Right lobe of liver (tissue), 6 donors: ENCODE measurements around the gene ERMP1. TPM values are rescaled to one million over a fixed set of nuclear protein-coding genes. Genes with fewer than 3 reads are reported as not detected.

ENCODE experiments used
- ATAC-seq, 4 donors: fragments of 200-7000 bp; cut with Tn5 transposase; one replicate each; pipeline ENCODE4 v1.9.1; 2020; ENCODE audit warnings: mild to moderate bottlenecking in 4 of 4, moderate library complexity in 4 of 4
- DNase-seq, 3 donors: peaks; one replicate each; pipeline ENCODE4 v3.0.0-alpha.2; 2020
- H3K27ac ChIP-seq, 3 donors: fragments of 200-600 bp; one replicate each; pipeline ENCODE4 v1.8.0; 2022
- H3K27me3 ChIP-seq, 2 donors: fragments of 200-600 bp; one replicate each; pipeline ENCODE4 v1.8.0; 2022
- H3K36me3 ChIP-seq, 4 donors: fragments of 200-600 bp; sonication (generic) in 1 of 4; one replicate each; pipeline versions ENCODE4 v1.5.1 to v1.8.0; 2017 to 2022; ENCODE audit warnings: control low read depth in 1 of 4
- H3K4me1 ChIP-seq, 4 donors: fragments of 200-600 bp; sonication (generic) in 1 of 4; one replicate each; pipeline versions ENCODE4 v1.5.1 to v1.8.0; 2017 to 2022; ENCODE audit warnings: control low read depth in 1 of 4
- H3K4me3 ChIP-seq, 3 donors: fragments of 200-600 bp; one replicate each; pipeline ENCODE4 v1.8.0; 2022
- H3K9me3 ChIP-seq, 4 donors: fragments of 200-600 bp; sonication (generic) in 1 of 4; one replicate each; pipeline versions ENCODE4 v1.5.1 to v1.8.0; 2017 to 2022; ENCODE audit warnings: control low read depth in 1 of 4
- CTCF ChIP-seq, 4 donors: fragments of 200-600 bp in 3 of 4; fragments of 450-650 bp in 1 of 4; IDR thresholded peaks; one replicate each; pipeline versions ENCODE4 v1.5.1 to v1.8.0; 2016 to 2022; ENCODE audit warnings: antibody characterized with exemption in 4 of 4, mild to moderate bottlenecking in 2 of 4
- POLR2A ChIP-seq: fragments of 450-650 bp; IDR thresholded peaks from one replicate; pipeline ENCODE4 v1.6.1; 2017; ENCODE audit warnings: antibody characterized with exemption, mild to moderate bottlenecking
- whole genome bisulfite sequencing: methylation state at CpG from one replicate; pipeline ENCODE4 v1.1.6; 2018; ENCODE audit warnings: low coverage, low lambda C conversion rate; ENCODE audit not compliant: insufficient coverage; ENCODE audit errors: missing lambda C conversion rate; 5-methylcytosine and 5-hydroxymethylcytosine counted together
- intact Hi-C, 2 donors: fragments of 100-400 bp; cut with DNase I; formaldehyde crosslinking; loops; one replicate each; pipeline versions ENCODE4 v1.11.2 to v1.14.1; 2022
- total RNA-seq, 6 experiments: library from RNA; depleted of rRNA in 2 of 6; stranded (reverse); fragments of >200 nt in 2 of 6; fragmentation: NEBNext Ultra II Directional in 3 of 6; extraction: Animal tissue kit (Norgen Biotek cat#: 25700) in 3 of 6; gene quantifications; one replicate each; pipeline versions ENCODE4 v1.1.0 to v1.2.4, GENCODE V29; 2016 to 2023
- donor health status: DM: no; HTN: yes; CAD: no.
- donor health status: DM: no; HTN: no; CAD: no.
- donor health status: DM: no; HTN: no; CAD: no.
- donor health status: DM: no; HTN: yes; CAD: no.
- donor health status: DM: no; HTN: yes; CAD: no.

ERMP1 gene
- total RNA-seq, 6 experiments from 2014 or later: 7.9 to 13.9 (median 10.2) TPM

- DNase-seq (no peak), ATAC-seq (no peak)
- intact Hi-C loops: no loop called here
- Histone ChIP-seq H3K36me3 (peaks cover 0 to 1% (median 0%) of the 10 kb centered on the region in 4 donors), H3K27ac (no peak overlapping the region), H3K4me1 (no peaks in the 10 kb centered on the region), H3K27me3 (no peaks in the 10 kb centered on the region), H3K9me3 (no peaks in the 10 kb centered on the region), H3K4me3 (no peak overlapping the region)
- WGBS: 82% methylated on average over 1 of the region's 1 CpG
- TF ChIP-seq CTCF (IDR thresholded peaks at IDR 0.05) (no peak), POLR2A (no peak)
Observed at GRCh38 chr9:5793812-5794211, 39.1 kb downstream of the ERMP1 start.

GRCh38 chr9:5791870-5792269 is 41.0 kb downstream of the ERMP1 start:
- Histone ChIP-seq H3K4me1 (peaks cover 0 to 12% (median 0%) of the 10 kb centered on the region in 4 donors), H3K9me3 (no peaks in the 10 kb centered on the region), H3K36me3 (no peaks in the 10 kb centered on the region), H3K27ac (no peak overlapping the region), H3K27me3 (no peaks in the 10 kb centered on the region), H3K4me3 (no peak overlapping the region)
- 85% methylated on average over 3 of the region's 3 CpGs for WGBS
- intact Hi-C loops: no loop called here
- TF ChIP-seq CTCF (IDR thresholded peaks at IDR 0.05) (no peak), POLR2A (no peak)
- ATAC-seq: no peak
- DNase-seq: no peak

- no peak for ATAC-seq
- WGBS: 83% methylated on average over 1 of the region's 1 CpG
Observed at GRCh38 chr9:5790923-5791322, 42.0 kb downstream of the ERMP1 start.

GRCh38 chr9:5789489-5789888 is 43.4 kb downstream of the ERMP1 start:
- Histone ChIP-seq H3K4me3 (no peak overlapping the region), H3K4me1 (peaks cover 0 to 14% (median 0%) of the 10 kb centered on the region in 4 donors), H3K27me3 (no peaks in the 10 kb centered on the region), H3K27ac (no peak overlapping the region), H3K36me3 (no peaks in the 10 kb centered on the region), H3K9me3 (no peaks in the 10 kb centered on the region)
- no peak for TF ChIP-seq POLR2A
- TF ChIP-seq CTCF (IDR thresholded peaks at IDR 0.05): no peak
- peak in 2 of 4 donors; percentile 13 to 20 for ATAC-seq
- DNase-seq: no peak
- intact Hi-C loops: no loop called here
- 93% methylated on average over 3 of the region's 5 CpGs for WGBS

More at GRCh38 chr9:5790923-5791322, 42.0 kb downstream of the ERMP1 start:
- no peaks in the 10 kb centered on the region for H3K36me3 ChIP-seq
- no peak for TF ChIP-seq POLR2A
- no peak for TF ChIP-seq CTCF (IDR thresholded peaks at IDR 0.05)
- intact Hi-C loops: no loop called here
- no peak overlapping the region for H3K4me3 ChIP-seq
- no peak for DNase-seq
- no peaks in the 10 kb centered on the region for H3K9me3 ChIP-seq
- no peak overlapping the region for H3K27ac ChIP-seq
- H3K27me3 ChIP-seq: no peaks in the 10 kb centered on the region
- H3K4me1 ChIP-seq: peaks cover 0 to 14% (median 0%) of the 10 kb centered on the region in 4 donors
